NOMO-1 treated with dmso at 0.1 percent for 144 hours (cell line): ENCODE data around the gene QRFPR.
"Not testable (repeated sequence)": the region's sequence is repeated elsewhere in the genome, so short reads cannot be mapped to it uniquely, and the experiment has no call there.

Experiments
- DNase-seq: peaks from one replicate; lab custom pipeline; 2025; ENCODE audit not compliant: unreplicated experiment; lab: John Stamatoyannopoulos, UW

The QRFPR gene

DNA sequence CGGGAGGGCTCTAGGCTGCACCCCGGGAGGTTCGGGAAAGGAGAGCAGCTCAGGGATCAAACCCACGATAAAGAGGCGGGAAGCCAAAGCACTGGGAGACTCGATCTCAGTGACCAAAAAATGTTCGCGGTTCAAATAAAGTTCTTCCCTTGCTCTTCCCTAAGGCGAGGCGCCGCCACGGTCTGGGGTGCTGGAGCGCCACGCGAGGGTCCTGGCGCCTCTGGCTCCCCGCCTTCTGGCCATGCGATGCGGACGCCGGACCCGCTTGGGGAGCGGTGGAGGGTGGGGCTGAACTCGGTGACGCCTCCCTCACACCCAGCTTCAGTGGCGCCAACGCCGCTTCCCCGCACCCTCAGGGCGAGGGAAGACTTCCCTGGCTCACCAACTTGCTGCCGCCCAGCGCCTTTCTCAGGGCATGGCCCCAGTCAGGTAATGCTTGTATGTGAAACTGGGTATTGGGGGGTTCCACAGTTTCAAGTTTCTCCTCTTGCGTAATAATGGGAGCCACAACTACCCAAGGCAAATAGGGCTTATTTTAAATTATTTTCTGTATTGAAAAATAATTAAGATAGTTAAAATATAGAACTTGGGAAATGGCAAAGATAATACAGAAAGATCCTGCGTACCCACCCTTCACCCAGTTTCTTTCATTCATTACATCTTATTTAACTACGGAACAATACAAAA is at the start of gene QRFPR:
Gene QRFPR, minus strand, starts transcription at position 243 of the 687 bp plus-strand sequence. CDS start 371 bp downstream, outside the sequence.
- no peak for DNase-seq

DNA sequence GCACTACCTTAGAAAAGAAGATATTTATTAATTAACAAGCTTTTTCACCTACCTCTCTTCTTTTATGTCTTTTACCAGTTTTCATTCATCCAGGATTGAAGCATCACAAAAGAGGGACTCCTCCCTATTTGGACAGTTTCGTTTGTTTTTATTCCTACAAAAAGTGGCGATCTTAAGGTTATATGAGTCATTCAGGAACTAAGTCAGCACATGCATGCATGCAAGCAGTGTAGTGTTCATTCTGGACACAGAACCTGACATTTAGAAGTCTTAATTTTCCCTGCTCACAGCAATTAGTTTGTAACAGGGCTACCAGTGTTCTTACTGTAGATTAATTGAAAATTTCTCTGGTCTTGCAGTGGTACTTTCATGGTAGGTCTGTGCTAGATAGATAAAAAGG is 47.9 kb upstream of the QRFPR start:
- DNase-seq, result no peak

DNA sequence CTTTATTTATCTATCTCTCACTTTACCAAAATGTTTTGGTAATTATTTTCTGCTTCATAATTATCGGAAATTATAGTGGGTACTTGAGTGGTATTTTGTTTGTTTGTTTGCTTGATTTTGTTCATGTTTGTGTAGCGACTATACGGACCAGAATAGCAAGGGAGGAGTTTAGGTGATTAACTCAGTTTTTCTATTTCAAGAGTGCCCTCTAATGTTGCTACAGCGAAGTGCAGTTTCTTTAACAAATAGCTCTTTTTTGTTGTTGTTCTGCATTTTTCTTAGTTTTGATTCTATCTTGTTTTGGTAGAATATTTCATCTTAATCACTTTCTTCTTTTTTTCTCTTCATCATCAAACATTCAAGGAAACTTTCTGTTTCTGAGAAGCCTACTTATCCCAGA is 40.8 kb upstream of the QRFPR start:
- no peak for DNase-seq

DNA sequence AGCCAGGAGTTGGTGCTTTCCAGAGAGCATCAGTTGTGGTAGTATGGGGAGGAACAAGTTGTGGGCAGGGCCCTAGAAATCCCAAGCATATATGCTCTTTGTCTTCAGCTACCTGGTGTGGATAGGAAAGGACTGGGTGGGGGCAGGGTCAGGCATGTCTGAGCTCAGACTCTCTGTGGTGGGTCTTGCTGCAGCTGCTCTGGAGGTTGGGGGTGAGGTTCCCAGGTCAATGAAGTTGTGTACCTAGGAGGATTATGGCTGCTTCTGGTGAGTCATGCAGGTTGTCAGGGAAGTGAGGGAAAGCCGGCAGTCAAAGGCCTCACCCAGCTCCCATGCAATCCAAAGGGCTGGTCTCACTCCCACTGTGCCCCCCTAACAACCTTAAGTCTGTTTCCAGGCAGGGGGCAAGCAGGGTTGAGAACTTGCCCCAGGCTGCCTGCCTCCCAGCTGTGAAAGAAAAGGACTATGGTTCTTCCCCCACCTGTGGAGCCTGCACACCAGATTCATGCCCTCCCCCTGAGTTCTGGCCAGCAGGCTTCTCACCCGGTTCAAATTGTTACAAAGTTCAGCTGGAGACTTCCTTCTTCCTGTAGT is 30.4 kb upstream of the QRFPR start:
- no peak for DNase-seq

DNA sequence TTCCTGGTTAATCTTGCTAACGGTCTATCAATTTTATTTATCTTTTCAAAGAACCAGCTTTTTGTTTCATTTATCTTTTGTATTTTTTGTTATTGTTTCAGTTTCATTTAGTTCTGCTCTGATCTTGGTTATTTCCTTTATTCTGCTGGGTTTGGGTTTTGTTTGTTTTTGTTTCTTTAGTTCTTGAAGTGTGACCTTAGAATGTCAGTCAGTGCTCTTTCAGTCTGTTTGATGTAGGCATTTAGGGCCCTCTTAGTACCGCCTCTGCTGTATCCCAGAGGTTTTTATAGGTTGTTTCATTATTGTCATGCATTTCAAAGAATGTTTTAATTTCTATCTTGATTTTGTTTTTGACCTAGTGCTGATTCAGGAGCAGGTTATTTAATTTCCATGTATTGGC is 27.7 kb upstream of the QRFPR start:
- not testable (repeated sequence) for DNase-seq

DNA sequence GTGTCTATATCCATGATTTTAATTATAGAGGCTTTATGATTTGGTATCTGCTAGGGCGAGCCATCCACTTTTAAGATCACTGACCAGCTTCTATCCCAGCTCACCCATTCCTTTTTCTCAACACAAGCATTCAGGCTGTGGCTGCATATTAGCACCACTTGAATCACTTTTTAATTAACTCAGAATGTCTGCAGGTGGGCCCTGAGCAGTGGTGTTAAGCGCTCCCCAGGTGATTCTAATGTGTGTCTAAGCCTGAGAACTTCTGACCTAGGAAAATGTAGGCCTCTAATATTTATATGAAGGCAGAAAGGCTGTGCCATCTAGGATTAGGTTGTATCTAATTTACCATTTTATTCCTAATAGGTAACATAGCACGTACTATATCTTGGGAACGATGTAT is 19.8 kb upstream of the QRFPR start:
- DNase-seq, result no peak

DNA sequence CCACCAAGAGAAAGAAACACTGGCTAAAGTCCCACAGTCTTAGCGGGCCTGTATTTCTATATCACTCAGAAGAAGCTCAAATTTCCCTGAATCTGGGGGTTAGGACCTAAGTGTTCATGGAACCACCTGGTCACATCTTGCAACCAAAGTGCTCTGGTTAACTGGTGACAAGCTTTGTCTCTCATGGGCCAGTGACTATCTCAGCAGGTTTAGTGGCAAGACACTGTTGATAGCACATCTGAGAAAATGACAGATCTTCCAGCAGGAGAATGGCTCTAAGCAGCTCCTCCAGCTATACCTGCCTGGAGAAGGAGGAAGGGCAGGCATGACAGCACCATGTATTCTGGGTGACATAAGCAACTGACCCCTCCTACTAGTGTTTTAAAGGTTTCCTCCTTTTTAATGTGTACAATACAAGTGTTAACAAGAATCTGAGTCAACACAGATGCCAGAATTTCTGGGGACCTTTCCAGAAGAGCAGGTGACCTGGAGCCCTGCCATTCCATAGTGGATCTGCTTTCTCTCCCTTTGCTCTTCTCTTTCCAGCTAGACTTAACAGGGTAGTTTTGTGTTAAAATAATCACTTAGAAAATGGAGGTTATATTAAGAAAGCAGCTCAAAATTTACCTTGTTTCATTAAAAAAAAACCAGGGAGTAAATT is 17.3 kb upstream of the QRFPR start:
- DNase-seq, result no peak

DNA sequence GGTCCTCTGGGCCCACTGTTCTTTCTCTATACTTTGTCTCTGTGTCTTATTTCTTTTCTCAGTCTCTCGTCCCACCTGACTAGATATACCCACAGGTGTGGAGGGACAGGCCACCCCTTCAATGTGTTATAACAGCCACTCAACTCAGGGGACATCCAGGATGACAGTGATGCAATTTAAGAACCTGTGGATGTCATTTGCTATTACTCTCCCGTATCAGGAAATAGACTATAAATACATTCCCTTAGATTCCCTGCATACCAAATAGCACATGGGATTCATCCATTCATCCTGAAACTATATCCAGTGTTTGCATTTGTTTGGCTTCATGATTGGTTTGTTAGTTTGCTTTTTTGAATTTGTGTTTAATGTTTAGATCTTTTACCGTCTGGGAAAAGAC is 16.6 kb upstream of the QRFPR start:
- DNase-seq, result no peak

DNA sequence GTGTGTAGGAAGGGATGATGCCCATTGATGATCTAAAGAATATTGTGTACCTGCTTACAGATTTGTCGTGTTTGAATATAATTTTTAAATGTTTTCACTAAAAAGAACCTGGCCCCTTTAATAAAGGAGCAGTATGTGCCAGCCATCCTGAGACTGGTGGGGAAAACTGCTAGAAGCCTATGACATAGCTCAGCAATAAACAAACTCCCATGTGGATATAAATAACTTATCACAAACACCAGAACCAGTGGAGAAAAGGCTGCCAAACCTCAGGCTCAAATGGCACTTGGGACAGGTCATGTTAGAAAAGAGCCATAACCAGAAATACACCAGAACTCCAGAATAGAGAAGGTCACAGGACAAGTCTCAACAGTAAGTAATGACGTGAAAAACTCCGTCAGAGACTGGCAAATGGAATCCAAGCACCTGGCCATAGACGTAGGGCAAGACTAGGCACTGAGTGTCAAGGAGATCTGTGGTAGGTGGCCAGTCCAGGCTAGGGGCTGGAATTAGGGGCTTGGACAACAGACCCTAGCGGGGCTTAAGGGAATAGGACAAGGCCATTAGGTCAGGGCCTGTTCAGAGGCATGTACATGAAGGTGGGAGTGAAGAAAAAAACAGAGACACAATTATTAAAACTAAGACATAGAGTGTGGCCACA is 11.7 kb upstream of the QRFPR start:
- DNase-seq, result no peak

DNA sequence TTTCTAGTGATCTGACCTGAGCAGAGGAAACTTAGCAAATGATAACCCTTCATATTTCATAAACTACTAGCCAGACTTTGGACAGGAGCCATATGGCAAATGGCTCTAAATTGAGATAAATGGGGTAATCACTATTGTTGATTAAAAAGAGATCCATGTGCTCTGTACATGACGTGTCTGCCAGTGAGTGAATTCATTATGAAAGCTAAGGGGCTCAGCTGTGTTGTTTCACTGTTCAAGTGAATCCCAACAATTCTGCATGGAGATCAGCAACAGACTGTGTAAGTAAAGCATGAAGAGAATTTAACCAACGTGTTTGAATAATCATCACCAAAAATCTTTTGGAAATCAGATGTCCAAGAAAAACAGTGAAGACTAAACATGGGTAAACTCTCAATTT is 9.5 kb upstream of the QRFPR start:
- DNase-seq, result no peak

DNA sequence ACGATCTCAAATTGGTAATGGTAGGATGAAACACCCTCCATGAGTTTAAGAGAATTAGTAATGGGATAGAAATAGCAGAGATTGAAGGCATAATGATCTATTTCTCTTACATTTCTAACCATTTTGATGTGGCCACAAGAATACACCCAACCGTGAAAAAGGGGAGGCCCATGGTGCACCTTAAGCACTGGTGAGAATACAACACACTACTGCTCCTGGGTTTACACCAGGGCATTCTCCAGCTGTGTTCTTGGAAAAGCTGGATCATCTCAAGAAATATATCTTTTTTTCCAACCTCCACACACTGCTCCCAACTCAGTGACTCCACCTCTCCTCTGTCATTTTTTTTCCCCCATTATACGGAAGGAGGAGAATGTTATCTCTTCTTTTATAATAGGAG is 1.5 kb downstream of the QRFPR start:
- DNase-seq, result no peak

DNA sequence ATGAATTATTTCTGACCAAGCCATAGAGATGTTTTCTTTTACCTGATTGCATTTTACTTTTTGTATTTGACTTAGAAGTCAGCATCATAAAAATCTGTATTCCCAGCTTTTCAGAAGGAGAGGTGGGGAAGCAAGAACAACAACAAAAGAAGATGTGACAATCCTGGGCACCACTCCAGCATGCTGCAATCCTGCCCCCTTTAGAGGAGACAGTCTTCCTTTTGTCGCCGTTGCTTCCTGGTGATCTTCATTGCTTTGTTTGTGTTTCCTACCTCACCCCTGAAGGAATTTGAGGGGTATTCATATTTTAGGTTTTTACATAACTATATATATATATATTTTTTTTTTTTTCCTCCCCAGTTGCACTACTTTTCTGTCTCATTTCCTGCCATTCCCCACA is 3.7 kb downstream of the QRFPR start:
- no peak for DNase-seq

DNA sequence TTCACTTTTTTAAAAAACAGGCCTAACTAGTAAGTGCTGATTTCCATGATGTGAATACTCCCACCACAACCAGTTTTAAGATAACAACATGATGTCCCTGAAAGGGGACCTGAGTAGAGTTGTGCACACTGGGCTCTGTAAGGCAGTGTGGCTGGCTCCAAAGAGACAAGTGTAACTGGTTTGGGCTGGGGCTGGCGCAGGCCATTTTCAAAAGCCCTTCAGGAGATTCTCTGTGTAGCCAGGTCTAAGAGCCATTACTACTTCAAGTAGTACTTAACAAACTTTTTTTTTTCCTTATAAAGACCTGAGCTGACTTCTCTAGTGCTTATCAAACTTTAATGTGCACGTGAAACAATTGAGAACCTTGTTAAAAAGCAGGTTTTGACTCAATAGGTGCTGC is 4.3 kb downstream of the QRFPR start:
- no peak for DNase-seq

DNA sequence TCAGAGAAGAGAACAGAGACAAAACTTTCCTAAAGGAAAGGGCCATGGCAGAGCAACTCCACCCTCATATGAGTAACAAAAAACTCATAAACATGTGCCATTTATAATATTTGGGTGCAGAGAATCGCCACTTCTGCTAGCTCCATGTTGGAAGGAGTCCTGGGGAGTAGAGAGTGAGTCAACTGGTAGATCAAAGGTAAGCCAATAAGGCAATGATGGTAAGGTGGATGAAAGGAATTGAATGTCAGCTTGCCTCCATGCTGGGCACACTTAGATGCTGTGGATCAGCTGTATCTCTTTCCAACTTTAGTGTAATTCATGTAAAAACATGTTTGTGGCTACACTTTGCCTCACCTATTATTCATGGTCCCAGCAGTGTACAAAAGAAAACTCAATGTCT is 4.7 kb downstream of the QRFPR start:
- DNase-seq, result no peak

DNA sequence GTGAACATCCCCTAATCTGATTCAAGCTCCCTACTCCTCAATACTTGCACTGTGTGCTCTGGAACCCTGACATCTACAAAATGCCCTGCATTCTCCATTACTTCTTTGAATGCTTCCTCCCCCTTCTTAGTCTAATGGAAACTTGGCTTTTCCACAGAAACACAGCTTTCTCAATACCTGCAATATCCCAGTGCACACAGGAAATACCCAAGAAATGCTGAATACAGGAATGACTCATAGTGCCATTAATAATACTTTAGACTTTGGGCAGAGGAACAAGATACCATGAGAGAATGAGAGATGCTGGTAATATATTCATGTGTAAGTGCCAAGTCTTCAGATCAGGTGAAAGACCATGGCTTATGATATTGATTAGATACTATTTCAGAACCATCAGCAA is 5.6 kb downstream of the QRFPR start:
- no peak for DNase-seq

DNA sequence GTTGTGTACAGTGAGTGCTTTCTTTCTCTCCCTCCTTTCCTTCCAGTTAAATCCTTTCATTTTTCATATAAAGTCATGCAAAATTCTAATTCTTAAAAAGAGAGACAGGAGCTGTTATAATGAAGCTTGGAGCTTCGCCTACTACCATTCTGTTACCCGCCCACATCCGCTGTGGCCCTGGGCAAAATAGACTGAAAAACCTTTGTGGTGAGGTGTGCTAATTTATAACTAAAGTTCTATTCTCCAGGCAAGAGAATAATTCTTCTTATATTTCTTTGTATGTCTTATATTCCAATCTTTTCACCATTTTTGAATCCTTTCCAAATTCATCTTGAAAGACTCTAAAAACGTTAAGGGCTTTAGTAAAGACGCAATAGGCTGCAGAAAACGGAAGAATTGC is 7.0 kb downstream of the QRFPR start:
- DNase-seq, result no peak

DNA sequence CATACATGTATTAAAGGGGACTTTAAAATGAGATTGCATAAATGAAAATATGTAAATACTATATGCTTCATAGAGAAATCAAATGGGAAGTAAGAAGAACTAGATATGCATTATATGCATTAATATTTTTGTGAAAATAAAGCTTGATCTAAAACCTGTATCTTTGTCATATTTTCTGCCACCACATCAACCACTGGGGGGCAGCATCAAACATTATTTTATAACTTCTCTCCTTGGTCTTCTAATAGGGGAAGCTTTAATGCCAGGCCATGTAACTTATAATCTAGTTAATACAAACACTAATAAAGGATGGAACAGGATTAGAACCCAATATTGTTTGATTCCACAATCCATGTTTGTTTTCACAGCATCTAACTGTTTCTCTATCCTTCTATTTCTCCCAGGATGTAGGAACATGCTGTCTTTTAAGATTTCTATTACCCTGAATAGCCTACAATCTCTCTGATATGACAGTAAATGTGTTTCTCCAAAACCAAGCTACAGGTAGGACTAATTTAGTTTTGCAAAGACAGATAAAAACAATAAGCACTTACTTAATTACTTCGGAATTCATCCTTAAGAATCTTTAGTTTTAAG is 10.0 kb downstream of the QRFPR start:
- DNase-seq, result no peak

DNA sequence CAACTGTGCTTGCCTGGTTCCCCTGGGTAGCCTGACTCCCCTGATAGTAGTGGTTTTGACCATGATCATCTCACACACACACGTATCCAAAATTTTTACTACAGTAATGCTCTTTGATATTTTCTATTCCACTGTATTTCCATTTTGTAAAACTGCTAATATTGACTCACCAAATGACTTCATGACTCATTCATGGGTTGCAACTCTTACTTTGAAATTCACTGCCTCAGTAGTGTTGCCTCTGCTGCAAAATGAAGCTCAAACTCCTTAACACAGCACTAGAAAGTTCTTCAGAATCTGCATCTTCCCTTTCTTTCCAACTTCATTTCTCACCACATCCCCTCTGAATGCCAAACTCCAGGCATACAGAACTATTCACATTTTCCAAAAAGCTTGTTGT is 20.3 kb downstream of the QRFPR start:
- no peak for DNase-seq

DNA sequence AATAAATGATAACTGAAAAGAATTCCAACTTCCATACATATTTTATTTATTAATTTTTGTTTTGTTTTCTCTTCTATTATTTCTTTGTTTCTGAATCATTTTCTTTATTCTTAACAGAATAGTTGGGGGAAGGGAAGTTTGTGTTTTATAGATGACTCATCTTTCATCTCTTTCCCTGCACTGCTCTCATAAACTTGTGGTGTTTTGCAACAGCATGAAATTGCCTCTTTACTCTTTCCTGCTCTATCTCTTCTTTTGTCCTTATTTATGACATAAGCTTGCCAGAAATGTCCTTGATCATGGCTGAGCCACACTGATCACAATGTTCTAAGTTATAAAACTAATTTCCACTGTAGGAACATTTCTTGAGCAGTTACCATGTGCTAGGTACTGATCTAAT is 22.3 kb downstream of the QRFPR start:
- no peak for DNase-seq

DNA sequence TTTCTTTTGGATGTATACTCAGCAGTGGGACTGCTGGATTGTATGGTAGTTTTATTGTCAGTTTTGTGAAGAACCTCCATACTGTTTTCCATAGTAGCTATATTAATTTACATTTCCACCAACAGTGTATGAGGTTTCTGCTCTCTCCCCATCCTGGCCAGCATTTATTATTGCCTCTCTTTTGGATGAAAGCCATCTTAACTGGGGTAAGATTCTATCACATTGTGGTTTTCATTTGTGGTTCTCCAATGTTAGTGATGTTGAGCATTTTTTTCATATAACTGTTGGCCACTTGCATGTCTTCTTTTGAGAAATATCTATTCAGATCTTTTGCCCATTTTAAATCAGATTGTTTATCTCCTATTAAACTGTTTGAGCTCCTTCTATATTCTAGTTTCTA is 27.6 kb downstream of the QRFPR start:
- no peak for DNase-seq

DNA sequence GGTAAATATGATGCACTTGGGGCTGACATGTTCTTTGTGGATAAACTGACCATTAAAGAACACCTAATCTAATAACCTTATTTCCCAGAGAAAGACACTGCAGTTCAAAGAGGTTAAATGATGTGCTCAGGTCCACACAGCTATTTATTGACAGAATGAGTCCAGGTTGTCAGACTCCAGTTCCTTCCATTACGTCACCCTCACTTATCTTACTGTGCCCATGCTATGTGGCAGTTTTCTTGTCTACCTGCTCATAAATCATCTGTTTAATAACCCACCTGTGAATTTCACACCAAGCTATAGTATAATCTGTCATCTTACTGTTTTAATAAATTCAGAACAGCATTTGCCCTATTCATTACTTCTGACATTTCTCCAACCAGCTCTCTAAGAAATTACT is 36.7 kb downstream of the QRFPR start:
- no peak for DNase-seq

DNA sequence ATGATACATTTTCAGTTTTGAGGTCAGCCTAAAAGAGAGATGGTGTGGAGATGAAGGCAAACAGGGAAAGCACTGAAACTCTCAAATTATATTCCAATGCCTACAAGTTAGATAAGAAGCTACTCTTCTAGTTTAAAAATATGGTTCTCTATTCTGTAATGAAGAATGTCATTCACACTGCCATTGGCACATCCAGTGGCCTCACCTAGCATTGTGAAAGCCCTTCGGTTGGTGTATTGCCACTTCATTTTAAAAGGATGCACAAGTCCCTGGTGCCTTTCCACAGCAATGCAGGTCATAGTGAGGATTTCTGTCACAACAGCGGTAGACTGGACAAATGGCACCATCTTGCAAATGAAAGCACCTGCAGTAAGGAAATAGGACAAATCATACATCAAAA is 40.6 kb downstream of the QRFPR start:
- no peak for DNase-seq
